Cerebellar nuclear complex (tissue), 1 donor: ENCODE measurements around the gene MED12L.

Source experiments
- DNase-seq, 2 experiments: peaks; one replicate each; lab custom pipeline; 2025; lab: John Stamatoyannopoulos, UW

MED12L gene

GRCh38 chr3:151091685-151092345 lies 6.4 kb downstream of the MED12L start:
- no peak for DNase-seq

- no peak for DNase-seq
Measured at GRCh38 chr3:151093148-151093547, 7.7 kb downstream of the MED12L start.

GRCh38 chr3:151093905-151094304 lies 8.4 kb downstream of the MED12L start:
- DNase-seq: no peak

GRCh38 chr3:151096716-151097115 lies 11.3 kb downstream of the MED12L start:
- DNase-seq: no peak

GRCh38 chr3:151100076-151100475 lies 14.6 kb downstream of the MED12L start:
- no peak for DNase-seq

- no peak for DNase-seq
Measured at GRCh38 chr3:151101270-151101969, 16.0 kb downstream of the MED12L start.

GRCh38 chr3:151106311-151106710 lies 20.8 kb downstream of the MED12L start:
- no peak for DNase-seq

GRCh38 chr3:151107177-151107576 lies 21.7 kb downstream of the MED12L start:
- no peak for DNase-seq

GRCh38 chr3:151107701-151108100 lies 22.2 kb downstream of the MED12L start:
- DNase-seq: no peak

GRCh38 chr3:151109286-151109800 lies 23.9 kb downstream of the MED12L start:
- no peak for DNase-seq

GRCh38 chr3:151112731-151113130 lies 27.3 kb downstream of the MED12L start:
- DNase-seq: no peak

GRCh38 chr3:151113343-151113742 lies 27.9 kb downstream of the MED12L start:
- no peak for DNase-seq

GRCh38 chr3:151117047-151117446 lies 31.6 kb downstream of the MED12L start:
- no peak for DNase-seq

GRCh38 chr3:151119188-151119587 lies 33.7 kb downstream of the MED12L start:
- DNase-seq: no peak

GRCh38 chr3:151120409-151120808 lies 34.9 kb downstream of the MED12L start:
- no peak for DNase-seq

- no peak for DNase-seq
Measured at GRCh38 chr3:151121016-151121415, 35.6 kb downstream of the MED12L start.

- DNase-seq: no peak
Measured at GRCh38 chr3:151123827-151124226, 38.4 kb downstream of the MED12L start.

GRCh38 chr3:151124476-151124875 lies 39.0 kb downstream of the MED12L start:
- DNase-seq: no peak

GRCh38 chr3:151130428-151130827 lies 45.0 kb downstream of the MED12L start:
- no peak for DNase-seq

- DNase-seq: no peak
Measured at GRCh38 chr3:151133175-151133574, 47.7 kb downstream of the MED12L start.

GRCh38 chr3:151133917-151134450 lies 48.5 kb downstream of the MED12L start:
- DNase-seq: no peak

GRCh38 chr3:151135541-151136337 lies 50.3 kb downstream of the MED12L start:
- no peak for DNase-seq
